CD4-positive, alpha-beta memory T cell (primary cell): ENCODE results near the gene TMEM91. TPM values are rescaled to one million over a fixed set of nuclear protein-coding genes. Genes with fewer than 3 reads are reported as not detected.

Source experiments
- CTCF ChIA-PET: fragments of 350-600 bp; sonication (Branson Sonifier 250); formaldehyde crosslinking; loops from one replicate; lab custom pipeline; 2021; ENCODE audit warnings: inconsistent platforms; ENCODE audit not compliant: partially characterized antibody; lab: Charles Lee
- POLR2A ChIA-PET: fragments of 350-600 bp; sonication (Branson Sonifier 250); formaldehyde crosslinking; loops from one replicate; lab custom pipeline; 2021; ENCODE audit not compliant: partially characterized antibody; lab: Charles Lee
- DNase-seq, 5 donors: peaks; one replicate each; pipeline versions ENCODE4 v3.0.0 to v3.0.0-alpha.2; 2020 to 2022; ENCODE audit warnings: mixed read lengths in 1 of 5
- H3K27ac ChIP-seq: one replicate; pipeline ENCODE4 v1.7.0; 2013; ENCODE audit warnings: low read depth, low read length
- H3K27me3 ChIP-seq: 2 replicates; pipeline ENCODE4 v1.7.0; 2013; ENCODE audit warnings: mild to moderate bottlenecking, low read length, moderate library complexity; ENCODE audit not compliant: insufficient read depth
- H3K36me3 ChIP-seq: 2 replicates; pipeline ENCODE4 v1.7.0; 2013; ENCODE audit warnings: mild to moderate bottlenecking, low read length, moderate library complexity; ENCODE audit not compliant: insufficient read depth
- H3K4me1 ChIP-seq: 2 replicates; pipeline ENCODE4 v1.7.0; 2013; ENCODE audit warnings: mild to moderate bottlenecking, low read length, moderate library complexity; ENCODE audit not compliant: insufficient read depth
- H3K4me3 ChIP-seq, 2 donors: one replicate each; pipeline ENCODE4 v1.7.0; 2013; ENCODE audit warnings: low read length in 2 of 2, mild to moderate bottlenecking in 1 of 2
- H3K9me3 ChIP-seq, 2 donors: one replicate each; pipeline ENCODE4 v1.7.0; 2013; ENCODE audit warnings: low read length in 2 of 2, control low read depth in 1 of 2; ENCODE audit not compliant: control insufficient read depth in 1 of 2
- H3K27ac Mint-ChIP-seq, 7 donors: one replicate each; pipeline ENCODE4 v1.8.0; 2020 to 2021; ENCODE audit warnings: mixed read lengths in 7 of 7, mild to moderate bottlenecking in 6 of 7, inconsistent platforms in 3 of 7, moderate library complexity in 3 of 7
- H3K27me3 Mint-ChIP-seq, 2 donors: one replicate each; pipeline ENCODE4 v1.8.0; 2020 to 2021; ENCODE audit warnings: mixed read lengths in 2 of 2
- H3K36me3 Mint-ChIP-seq, 2 donors: one replicate each; pipeline ENCODE4 v1.8.0; 2020 to 2021; ENCODE audit warnings: mixed read lengths in 2 of 2, inconsistent platforms in 1 of 2, mild to moderate bottlenecking in 1 of 2
- H3K4me1 Mint-ChIP-seq, 4 donors: one replicate each; pipeline ENCODE4 v1.8.0; 2020 to 2021; ENCODE audit warnings: mixed read lengths in 4 of 4, mild to moderate bottlenecking in 1 of 4
- H3K4me3 Mint-ChIP-seq, 8 donors: one replicate each; pipeline ENCODE4 v1.8.0; 2020 to 2021; ENCODE audit warnings: mixed read lengths in 8 of 8, mild to moderate bottlenecking in 7 of 8, moderate library complexity in 6 of 8, inconsistent platforms in 3 of 8
- H3K9me3 Mint-ChIP-seq, 8 donors: one replicate each; pipeline ENCODE4 v1.8.0; 2020 to 2021; ENCODE audit warnings: mixed read lengths in 8 of 8, mild to moderate bottlenecking in 5 of 8, inconsistent platforms in 3 of 8, moderate library complexity in 1 of 8
- intact Hi-C: fragments of 100-400 bp; cut with micrococcal nuclease; formaldehyde crosslinking; loops from one replicate; pipeline ENCODE4 v1.15.1; 2023
- polyA plus RNA-seq, 2 donors: library from polyadenylated mRNA; unstranded; fragments of 300-500 nt; fragmentation: Illumina TruSeq; gene quantifications; one replicate each; pipeline ENCODE4 v1.2.3, GENCODE V29; 2021
- total RNA-seq, 2 experiments: library from RNA; stranded (reverse); gene quantifications; one replicate each; pipeline ENCODE4 v1.2.3, GENCODE V29; 2021

Gene TMEM91
- total and polyA plus RNA-seq, 4 experiments from 2014 or later, result 4.8 to 16.1 (median 9.6) TPM

DNA sequence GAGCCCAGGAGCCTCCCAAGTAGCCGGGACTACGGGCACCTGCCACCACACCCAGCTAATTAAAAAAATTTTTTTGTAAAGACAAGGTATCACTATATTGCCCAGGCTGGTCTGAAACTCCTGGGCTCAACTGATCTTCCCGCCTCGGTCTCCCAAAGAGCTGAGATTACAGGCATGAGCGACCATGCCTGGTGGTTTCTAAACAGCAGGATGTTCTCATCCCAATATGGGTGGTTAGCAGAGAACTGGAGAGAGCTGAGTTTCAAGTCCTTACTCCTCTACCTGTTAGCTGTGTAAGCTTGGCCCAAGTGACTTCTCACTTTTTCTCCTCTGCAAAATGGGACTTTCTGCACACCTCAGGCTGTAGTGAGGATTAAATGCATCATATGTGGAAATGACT, 8.0 kb downstream of the TMEM91 start:
- no peaks in the 10 kb centered on the region for H3K27me3 Mint-ChIP-seq
- H3K9me3 ChIP-seq, result no peaks in the 10 kb centered on the region
- no peaks in the 10 kb centered on the region for H3K4me1 ChIP-seq
- DNase-seq, result no peak
- H3K4me3 ChIP-seq, result no peak overlapping the region
- H3K4me1 Mint-ChIP-seq, result peaks cover 0 to 4% (median 0%) of the 10 kb centered on the region in 4 donors
- H3K4me3 Mint-ChIP-seq, result no peak overlapping the region
- H3K27ac ChIP-seq, result no peak overlapping the region
- H3K27me3 ChIP-seq, result no peaks in the 10 kb centered on the region
- CTCF ChIA-PET, result interaction anchor here (0.7 to 0.8 kb wide), 3 partner anchors 11 to 64 kb away, joined by 3 read pairs; partner anchors contain the start of gene DMAC2
- POLR2A ChIA-PET, result interaction anchor here (1.0 kb wide), 1 partner anchor 9 kb away, joined by 3 read pairs; no protein-coding TSS in a partner anchor
- H3K27ac Mint-ChIP-seq, result peak overlapping the region in 2 of 7 donors; percentile 23 to 32
- H3K9me3 Mint-ChIP-seq, result no peaks in the 10 kb centered on the region
- peaks cover 0 to 21% of the 10 kb centered on the region in 2 donors for H3K36me3 Mint-ChIP-seq
- intact Hi-C loops, result no loop called here
- peaks cover 10% of the 10 kb centered on the region for H3K36me3 ChIP-seq

DNA sequence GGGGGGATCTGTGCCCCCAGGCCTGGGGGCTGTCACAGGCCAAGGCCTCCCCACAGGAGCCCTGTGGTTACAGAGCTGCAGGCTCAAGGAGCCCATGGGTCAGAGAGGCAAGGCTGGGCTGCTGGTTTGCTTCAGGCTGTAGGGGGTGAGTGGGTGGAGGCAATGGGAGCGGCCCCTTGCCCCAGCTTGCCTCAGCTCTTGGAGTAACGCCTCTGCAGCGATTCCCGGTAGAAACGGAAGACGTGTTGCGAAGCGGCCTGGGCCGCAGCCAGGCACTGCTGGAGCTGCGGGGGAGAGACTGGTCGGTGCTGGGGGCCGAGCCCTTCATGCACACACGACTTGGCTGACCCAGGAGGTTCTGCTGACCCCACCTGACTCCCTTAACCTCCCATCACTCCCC, 10.1 kb downstream of the TMEM91 start:
- Mint-ChIP-seq H3K36me3 (peaks cover 5 to 36% of the 10 kb centered on the region in 2 donors), H3K9me3 (no peaks in the 10 kb centered on the region), H3K27ac (peak overlapping the region in 1 of 7 donors; percentile 74), H3K4me3 (no peak overlapping the region), H3K4me1 (peaks cover 0 to 4% (median 0%) of the 10 kb centered on the region in 4 donors), H3K27me3 (no peaks in the 10 kb centered on the region)
- intact Hi-C loops, result no loop called here
- CTCF ChIA-PET, result no interaction called here
- POLR2A ChIA-PET, result interaction anchor here (0.6 to 1.6 kb wide), 2 partner anchors 17 to 22 kb away, joined by 3 to 5 read pairs; partner anchors contain the start of gene B9D2
- no peaks in the 10 kb centered on the region for H3K4me1 ChIP-seq
- no peaks in the 10 kb centered on the region for H3K27me3 ChIP-seq
- no peak for DNase-seq
- H3K4me3 ChIP-seq, result no peak overlapping the region
- no peaks in the 10 kb centered on the region for H3K9me3 ChIP-seq
- H3K27ac ChIP-seq, result no peak overlapping the region
- H3K36me3 ChIP-seq, result peaks cover 26% of the 10 kb centered on the region

DNA sequence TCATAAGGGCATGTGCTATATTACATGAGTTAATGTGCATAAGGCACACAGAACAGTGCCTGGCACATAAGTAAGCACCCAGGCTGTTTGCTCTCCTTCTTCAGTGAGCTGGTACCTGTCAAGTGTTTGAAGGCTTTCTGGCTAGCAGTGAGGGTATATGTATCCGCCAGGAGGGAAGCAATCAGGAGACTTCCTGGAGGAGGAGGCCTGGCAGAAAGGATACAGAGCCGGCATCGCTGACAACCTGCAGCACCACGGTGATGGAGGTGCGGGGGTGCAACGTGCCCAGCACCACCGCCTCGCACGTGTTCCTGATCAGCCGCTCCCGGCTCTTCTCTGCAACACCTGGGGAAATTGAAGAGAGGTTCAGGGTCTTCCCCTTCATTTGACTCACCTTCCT, 15.3 kb downstream of the TMEM91 start:
- Histone ChIP-seq H3K4me1 (peaks cover 14% of the 10 kb centered on the region), H3K27me3 (no peaks in the 10 kb centered on the region), H3K27ac (no peak overlapping the region), H3K4me3 (no peak overlapping the region), H3K36me3 (peaks cover 34% of the 10 kb centered on the region), H3K9me3 (no peaks in the 10 kb centered on the region)
- POLR2A ChIA-PET, result no interaction called here
- H3K4me1 Mint-ChIP-seq, result peaks cover 9 to 16% (median 14%) of the 10 kb centered on the region in 4 donors
- CTCF ChIA-PET, result no interaction called here
- no peak overlapping the region for H3K27ac Mint-ChIP-seq
- intact Hi-C loops, result no loop called here
- peaks cover 12 to 30% of the 10 kb centered on the region in 2 donors for H3K36me3 Mint-ChIP-seq
- DNase-seq, result no peak
- H3K4me3 Mint-ChIP-seq, result no peak overlapping the region
- H3K9me3 Mint-ChIP-seq, result no peaks in the 10 kb centered on the region
- no peaks in the 10 kb centered on the region for H3K27me3 Mint-ChIP-seq

DNA sequence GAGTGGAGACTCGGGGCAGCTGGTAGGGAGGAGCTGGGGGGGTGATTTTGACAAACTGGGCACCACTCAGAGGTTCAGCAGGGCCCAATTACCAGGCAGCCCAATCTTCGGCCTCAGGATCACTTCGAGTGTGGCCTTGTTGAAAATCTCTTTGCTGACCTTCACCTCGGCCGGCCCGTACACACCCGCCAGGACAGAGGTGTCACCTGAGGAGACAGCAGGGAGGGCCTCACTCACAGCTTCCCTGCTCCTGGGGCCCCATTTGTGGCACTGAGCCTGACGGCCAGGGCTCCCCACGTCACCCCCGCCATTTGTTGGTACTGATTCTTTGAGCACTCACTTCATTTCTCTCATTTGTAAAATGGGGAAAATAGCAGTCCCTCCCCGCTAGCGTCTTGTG, 16.4 kb downstream of the TMEM91 start:
- H3K27ac ChIP-seq, result no peak overlapping the region
- H3K36me3 Mint-ChIP-seq, result peaks cover 12 to 36% of the 10 kb centered on the region in 2 donors
- intact Hi-C loops, result no loop called here

DNA sequence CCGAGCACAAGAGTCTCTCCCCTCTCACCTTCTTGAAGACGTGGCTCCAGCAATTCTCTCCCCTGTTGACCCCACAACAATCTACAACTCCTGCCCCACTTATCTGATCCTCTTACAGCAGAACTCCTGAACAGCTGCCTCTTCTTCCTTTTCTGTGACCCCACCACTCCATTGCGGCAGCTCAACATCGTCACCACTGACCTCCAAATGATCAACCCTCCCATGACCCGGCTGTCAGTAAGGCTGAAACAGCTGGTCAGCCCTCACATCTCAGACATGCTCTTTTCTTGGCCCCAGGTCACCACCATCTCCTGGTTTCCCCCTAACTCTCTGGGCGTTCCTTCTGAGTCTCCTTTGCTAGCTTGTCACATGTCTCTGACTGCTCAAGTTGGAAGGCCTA, 19.0 kb downstream of the TMEM91 start:
- ChIA-PET POLR2A (interaction anchor here (1.6 to 2.0 kb wide), 2 partner anchors 19 to 31 kb away, joined by 4 to 14 read pairs; partner anchors contain the start of genes B9D2 and TMEM91), CTCF (interaction anchor here (0.6 to 2.5 kb wide), 3 partner anchors 11 to 169 kb away, joined by 3 to 6 read pairs (median 3); partner anchors contain the start of gene B9D2)
- intact Hi-C loops, result loop anchor here (5.0 kb wide), 1 partner anchor 152 kb away; no protein-coding TSS in a partner anchor

More for the DNA sequence above, 16.4 kb downstream of the TMEM91 start:
- H3K9me3 Mint-ChIP-seq, result no peaks in the 10 kb centered on the region
- Histone ChIP-seq H3K4me1 (peaks cover 17% of the 10 kb centered on the region), H3K36me3 (peaks cover 34% of the 10 kb centered on the region), H3K9me3 (no peaks in the 10 kb centered on the region), H3K27me3 (no peaks in the 10 kb centered on the region), H3K4me3 (no peak overlapping the region)
- ChIA-PET POLR2A (interaction anchor here (1.2 kb wide), 1 partner anchor 8 kb away, joined by 3 read pairs; no protein-coding TSS in a partner anchor), CTCF (no interaction called here)
- H3K27me3 Mint-ChIP-seq, result no peaks in the 10 kb centered on the region
- peak overlapping the region in 2 of 7 donors; percentile 64 to 84 for H3K27ac Mint-ChIP-seq
- no peak overlapping the region for H3K4me3 Mint-ChIP-seq
- DNase-seq, result no peak
- H3K4me1 Mint-ChIP-seq, result peaks cover 12 to 28% (median 20%) of the 10 kb centered on the region in 4 donors

DNA sequence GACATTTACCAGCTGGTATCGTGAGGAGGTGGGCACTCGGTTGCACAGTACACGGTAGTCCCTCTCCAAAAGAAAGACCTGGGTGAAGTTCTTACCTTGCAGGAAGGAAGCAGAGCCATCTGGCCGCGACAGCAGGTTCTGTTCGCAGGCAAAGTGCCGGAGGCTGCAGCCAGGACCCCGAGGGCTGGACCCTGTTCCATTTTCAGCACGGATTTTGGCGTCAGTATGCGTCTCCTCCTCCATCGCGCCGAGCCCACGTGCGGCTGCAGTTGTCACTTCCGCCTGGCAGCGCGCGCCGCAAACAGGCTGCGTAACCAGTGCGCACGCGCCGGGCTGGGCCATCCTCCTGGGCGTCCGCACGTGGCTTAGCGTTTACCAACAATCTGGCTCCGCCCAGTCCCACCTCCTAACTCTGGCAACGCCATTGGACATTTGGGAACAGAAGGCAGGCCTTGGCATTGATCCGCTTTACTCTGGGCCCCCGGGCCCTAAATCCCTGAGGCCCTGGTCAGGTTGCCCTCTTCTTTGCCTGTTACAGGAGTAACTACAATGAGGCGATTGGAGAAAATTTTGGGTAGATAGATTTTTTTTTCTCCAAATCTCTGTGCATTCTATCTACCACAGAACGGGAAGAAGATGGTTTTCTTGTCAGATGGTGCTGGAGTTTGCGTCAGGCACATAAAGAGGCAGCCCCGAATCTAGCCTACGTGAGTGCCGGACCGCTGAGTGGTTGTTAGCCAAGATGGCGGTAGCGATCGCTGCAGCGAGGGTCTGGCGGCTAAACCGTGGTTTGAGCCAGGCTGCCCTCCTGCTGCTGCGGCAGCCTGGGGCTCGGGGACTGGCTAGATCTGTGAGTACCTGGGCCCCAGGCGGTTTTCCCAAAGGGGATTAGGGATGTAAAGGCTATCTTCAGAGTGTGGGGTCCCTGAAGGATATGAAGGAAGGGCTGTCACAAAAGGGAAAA, 21.0 kb downstream of the TMEM91 start, which contains the start of the genes BCKDHA and EXOSC5:
Gene BCKDHA (plus strand): TSS at position 733 of the 964 bp plus-strand sequence. CDS start 10 bp downstream, at position 743.
Gene EXOSC5 (minus strand): TSS at position 274 of the 964 bp plus-strand sequence. CDS start 31 bp downstream, at position 243.
- peaks cover 4% of the 10 kb centered on the region for H3K36me3 ChIP-seq
- peaks cover 31% of the 10 kb centered on the region for H3K4me1 ChIP-seq
- intact Hi-C loops, result loop anchor here (1.0 to 5.0 kb wide), 8 partner anchors 31 to 955 kb away; partner anchors contain the start of genes B9D2, CCDC97, DMAC2 and TGFB1
- DNase-seq, result peak; percentile 98 to 100 (median 100)
- H3K27me3 ChIP-seq, result no peaks in the 10 kb centered on the region
- H3K27ac ChIP-seq, result peak within 1 kb of the TSS; percentile 93
- ChIA-PET POLR2A (interaction anchor here (1.0 to 2.0 kb wide), 4 partner anchors 21 to 134 kb away, joined by 4 to 14 read pairs (median 4); partner anchors contain the start of genes B9D2 and TMEM91), CTCF (no interaction called here)
- no peaks in the 10 kb centered on the region for H3K9me3 ChIP-seq
- Mint-ChIP-seq H3K9me3 (no peaks in the 10 kb centered on the region), H3K27ac (peak within 1 kb of the TSS; percentile 98 to 100 (median 100)), H3K4me1 (peaks cover 27 to 54% (median 41%) of the 10 kb centered on the region in 4 donors), H3K27me3 (no peaks in the 10 kb centered on the region), H3K36me3 (peaks cover 11 to 19% of the 10 kb centered on the region in 2 donors), H3K4me3 (peak within 1 kb of the TSS; percentile 94 to 100 (median 98))
- H3K4me3 ChIP-seq, result peak within 1 kb of the TSS; percentile 94 to 96

More for the DNA sequence above, 19.0 kb downstream of the TMEM91 start:
- Mint-ChIP-seq H3K4me3 (peak overlapping the region in 7 of 8 donors; percentile 24 to 98 (median 68)), H3K4me1 (peaks cover 21 to 48% (median 33%) of the 10 kb centered on the region in 4 donors), H3K36me3 (peaks cover 12 to 28% of the 10 kb centered on the region in 2 donors), H3K9me3 (no peaks in the 10 kb centered on the region), H3K27ac (peak overlapping the region in 4 of 7 donors; percentile 5 to 92 (median 76)), H3K27me3 (no peaks in the 10 kb centered on the region)
- Histone ChIP-seq H3K9me3 (no peaks in the 10 kb centered on the region), H3K4me3 (no peak overlapping the region), H3K36me3 (peaks cover 22% of the 10 kb centered on the region), H3K27me3 (no peaks in the 10 kb centered on the region), H3K27ac (no peak overlapping the region), H3K4me1 (peaks cover 31% of the 10 kb centered on the region)
- DNase-seq, result no peak
